NCI-H345 treated with DMSO at 0.1 percent for 48 hours (cell line): ENCODE measurements around the gene CFDP1.

ENCODE experiments used
- DNase-seq: peaks from one replicate; lab custom pipeline; 2025; ENCODE audit not compliant: unreplicated experiment; lab: John Stamatoyannopoulos, UW

The CFDP1 gene

DNA sequence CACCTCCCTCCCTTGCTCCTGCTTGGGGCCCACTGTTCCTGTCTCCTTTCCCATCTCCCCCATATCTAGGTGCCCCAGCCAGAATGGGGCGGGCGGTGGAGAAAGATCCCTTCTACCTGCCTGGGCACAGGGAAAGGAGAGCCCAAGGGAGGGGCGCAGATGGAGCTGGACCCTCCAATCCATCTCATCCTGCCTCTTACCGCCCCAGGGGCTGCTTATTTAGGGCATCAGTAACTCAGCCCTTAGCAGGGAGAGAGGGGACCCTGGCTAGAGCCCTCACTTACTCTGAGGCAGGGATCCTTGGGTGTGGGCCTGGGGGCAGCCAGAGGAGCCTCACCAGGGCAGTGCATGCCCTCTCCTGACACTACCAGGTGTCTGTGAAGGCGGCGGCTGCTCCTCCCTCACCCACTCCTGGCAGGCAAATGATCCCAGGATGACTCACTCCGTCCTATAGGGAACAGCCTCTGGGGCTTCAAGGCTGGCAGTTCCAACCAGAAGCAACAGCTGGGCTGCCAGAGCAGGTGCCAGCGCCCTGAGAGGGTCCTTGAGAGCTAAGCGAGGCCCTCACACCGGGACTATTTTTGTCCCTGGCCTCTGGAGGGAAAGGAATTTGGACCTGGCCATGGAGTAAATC is 165.6 kb downstream of the CFDP1 start:
- DNase-seq, result peak; percentile 52

DNA sequence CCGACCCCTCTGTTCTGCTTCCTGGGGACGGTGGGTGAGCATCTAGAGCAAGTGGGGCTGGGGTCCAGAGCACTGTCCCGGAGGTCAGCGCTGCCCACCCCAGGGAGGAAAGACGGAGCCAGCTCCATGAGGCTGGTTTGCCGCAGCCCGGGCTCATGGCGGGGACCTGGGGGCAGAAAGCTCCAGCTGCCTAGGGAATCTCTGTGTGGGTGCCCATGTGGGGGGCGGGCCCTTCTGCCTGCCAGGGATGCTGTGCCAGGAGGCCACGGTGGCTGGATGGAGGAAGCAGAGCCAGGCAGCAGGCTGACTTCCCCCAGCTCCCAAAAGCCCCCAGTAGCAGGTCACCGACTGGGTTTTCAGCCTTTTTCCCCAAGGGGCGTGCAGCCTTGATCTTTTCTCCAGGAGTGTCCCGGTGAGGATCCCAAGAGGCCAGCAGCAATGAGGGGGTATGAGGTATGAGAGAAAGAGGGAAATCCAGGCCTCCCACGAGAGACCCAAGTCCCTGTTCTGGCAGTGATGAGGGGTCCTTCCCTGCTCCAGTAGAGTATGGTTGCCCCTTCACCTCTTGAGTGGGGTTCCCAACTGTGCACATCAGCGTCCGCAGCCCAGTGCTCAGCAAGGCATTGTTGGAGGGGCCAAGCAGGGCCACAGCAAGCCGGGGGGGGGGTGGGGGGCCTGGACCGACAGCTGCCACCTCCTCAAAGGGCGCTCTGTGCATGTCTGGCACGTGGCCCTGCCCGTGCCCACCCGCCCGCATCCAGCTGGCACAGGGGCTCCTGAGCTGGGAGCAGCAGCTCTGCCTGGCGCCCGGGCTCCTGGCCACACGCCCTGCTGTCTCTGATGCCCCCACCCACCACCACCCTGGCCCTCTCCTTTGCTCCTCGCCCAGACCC is 166.3 kb downstream of the CFDP1 start:
- DNase-seq, result no peak

DNA sequence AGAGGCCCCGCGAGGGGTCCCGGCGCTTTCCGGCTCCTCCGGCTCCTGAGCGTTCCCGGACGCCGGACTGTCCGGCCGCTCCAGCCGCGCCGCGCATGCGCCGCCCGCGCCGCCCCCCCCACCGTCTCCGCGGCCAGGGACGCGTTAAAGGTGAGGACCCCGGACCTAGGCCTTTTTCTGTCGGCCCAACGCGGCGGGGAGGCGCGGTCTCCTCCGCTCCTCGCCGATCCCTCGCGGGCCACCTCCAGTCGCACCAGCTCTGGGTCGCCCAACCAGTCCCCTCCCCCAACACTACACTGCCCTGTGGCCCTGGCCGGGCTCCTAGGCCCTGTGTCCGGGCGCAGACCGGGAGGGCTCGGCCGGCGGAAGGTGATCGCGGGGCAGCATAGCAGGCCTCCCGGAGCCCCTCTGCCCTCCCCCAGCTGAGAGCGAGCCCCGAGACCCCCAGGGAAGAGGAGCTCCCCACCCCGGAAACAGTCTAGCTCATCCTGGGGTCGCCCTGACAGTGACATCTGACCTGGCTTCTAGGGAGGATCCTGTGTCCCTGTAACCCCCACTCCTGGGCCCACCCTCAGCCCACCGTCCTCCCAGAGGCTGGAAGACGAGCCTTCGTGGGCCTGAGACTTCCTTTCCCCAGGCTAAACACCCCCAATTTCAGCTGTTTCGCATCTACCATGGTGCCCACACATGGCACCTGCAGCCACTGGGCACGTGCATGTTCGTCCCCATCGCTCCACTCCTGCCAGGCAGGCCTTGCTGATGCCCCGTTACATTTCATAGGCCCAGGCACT is 167.2 kb downstream of the CFDP1 start:
- no peak for DNase-seq

DNA sequence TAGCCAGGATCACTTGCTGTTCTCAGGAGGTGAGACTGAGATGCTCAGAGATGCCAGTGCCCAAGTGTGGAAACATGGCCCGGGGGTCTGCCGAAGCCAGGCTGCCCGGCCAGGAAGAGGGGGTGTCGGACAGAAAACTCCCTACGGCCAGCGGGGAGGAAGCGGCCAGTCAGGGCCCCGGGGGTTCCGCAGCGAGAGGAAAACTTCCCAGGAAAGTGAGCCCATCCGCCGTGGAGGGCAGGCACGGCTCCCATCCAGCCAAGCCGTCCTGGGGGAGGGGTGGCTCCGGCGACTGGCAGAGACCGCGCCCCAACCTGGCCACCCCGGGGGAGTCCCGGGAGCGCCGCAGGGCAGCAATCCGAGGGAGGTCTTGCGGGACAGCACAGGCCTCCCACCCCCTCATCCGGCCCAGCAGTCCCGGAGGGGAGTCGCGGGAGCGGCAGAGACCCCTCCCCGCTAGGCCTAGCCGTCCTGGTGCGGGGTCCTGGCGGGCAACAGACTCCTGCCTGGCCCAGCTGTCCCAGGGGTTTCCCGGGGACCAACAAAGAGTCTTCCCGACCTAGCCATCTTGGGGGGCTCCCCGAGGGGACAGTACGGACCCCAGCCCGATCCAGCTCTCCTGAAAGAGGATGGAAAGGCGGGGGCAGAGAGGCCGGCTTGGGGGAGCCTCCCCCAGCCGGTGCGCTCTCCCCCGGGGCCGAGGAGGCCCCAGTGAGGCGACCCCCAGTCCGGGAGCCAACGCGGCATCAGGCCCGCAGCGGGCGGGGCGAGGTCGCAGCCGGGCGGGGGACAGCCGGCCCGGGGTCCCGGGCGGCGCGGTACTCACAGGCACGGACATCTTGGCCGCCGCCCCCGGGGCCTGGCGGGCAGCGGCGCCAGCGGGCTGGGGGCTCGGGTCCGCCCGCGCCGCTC is 168.0 kb downstream of the CFDP1 start:
- no peak for DNase-seq

DNA sequence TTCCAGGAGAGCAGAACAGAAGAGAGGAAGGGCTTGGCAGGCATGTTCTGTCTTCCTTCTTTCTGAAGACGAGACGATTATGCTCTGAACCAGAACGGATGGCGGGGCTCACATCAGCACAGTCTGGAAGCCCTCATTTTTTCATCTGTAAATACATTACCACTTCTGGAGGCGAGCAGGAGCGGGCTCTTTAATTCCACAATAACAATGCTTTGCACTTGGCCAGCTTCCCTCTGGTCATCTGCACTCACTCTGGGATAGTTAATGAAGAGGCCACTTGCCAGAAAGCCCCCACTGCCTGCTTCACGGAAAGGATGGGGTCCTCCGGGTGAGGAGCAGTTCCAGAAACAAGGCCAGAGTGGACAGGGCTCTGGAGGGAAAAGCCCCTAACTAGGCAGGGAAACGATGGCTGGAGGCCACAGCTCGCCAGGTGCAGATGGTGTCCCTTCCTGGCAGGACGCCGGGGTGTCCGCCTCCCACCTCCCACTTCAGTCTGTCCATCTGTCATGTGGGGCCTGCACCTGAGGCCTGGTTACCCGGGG is 168.8 kb downstream of the CFDP1 start:
- no peak for DNase-seq

DNA sequence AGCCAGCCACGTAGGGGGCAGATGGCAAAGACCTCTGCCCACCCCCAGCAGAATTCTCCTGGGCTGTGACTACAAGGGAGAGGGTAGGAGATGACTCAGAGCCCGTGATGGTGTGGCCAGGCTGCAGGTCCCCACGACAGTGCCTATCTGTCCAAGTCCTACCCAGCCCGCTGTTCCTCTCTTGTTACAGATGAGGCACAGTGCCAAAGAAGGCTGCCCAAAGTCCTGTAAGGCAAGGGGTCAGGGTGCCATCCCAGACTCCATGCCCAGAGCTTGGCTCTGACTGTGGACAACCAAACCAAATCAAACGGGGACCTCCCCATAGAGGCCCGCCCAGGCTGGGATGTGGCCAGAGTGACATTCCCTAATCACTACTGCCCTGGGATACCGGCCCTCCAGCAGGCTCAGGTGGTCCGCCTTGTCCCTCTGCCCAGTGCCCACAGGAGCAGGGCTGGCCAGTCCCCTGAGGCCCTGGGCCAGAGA is 169.3 kb downstream of the CFDP1 start:
- DNase-seq, result no peak

DNA sequence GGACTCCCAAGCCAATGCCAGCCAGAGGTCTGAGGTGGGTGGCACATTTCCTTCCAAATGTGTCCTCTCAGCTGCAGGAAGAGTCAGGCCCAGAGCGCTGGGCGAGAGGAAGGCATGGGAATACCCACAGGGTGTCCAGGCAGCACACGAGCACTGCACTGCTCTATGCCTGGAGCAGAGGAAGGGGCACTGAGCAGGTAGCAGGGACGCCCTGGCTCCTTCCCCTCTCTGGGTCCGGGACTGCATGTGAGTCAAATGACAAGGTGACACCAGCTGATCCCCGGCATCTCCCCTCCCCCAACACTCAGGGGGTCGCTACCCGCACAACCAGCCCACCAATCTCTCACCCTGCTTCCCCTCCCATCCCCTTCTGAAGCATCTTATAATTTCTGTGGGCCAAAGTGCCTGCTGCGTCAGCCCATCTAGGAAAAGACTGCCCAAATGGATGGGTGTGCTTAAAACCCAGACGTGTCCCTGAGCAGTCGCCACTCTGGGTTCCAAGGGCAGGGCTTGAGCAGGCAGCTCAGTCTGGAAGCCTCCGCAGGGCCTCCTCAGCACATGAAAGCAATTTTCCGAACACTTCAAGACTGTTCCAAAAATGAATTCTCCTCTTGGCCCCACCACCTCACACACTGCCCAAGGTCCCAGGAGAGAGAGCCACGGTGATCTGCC is 169.9 kb downstream of the CFDP1 start:
- DNase-seq, result no peak

DNA sequence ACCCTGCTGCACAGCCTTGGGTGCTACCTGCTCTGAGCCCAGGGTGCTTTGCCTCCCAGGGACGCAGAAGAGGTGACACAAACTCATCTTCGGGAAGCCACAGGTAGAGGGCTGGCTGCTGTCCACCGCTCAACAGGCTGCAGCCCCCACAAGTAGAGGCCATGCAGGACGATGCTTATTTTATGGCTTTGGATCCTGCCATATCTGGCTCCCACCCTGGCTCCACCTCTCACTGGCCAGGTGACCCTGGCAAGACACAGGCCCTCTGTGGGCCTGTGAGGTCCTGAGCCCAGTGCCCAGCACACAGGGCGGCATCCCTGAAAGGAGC is 170.5 kb downstream of the CFDP1 start:
- DNase-seq, result no peak

DNA sequence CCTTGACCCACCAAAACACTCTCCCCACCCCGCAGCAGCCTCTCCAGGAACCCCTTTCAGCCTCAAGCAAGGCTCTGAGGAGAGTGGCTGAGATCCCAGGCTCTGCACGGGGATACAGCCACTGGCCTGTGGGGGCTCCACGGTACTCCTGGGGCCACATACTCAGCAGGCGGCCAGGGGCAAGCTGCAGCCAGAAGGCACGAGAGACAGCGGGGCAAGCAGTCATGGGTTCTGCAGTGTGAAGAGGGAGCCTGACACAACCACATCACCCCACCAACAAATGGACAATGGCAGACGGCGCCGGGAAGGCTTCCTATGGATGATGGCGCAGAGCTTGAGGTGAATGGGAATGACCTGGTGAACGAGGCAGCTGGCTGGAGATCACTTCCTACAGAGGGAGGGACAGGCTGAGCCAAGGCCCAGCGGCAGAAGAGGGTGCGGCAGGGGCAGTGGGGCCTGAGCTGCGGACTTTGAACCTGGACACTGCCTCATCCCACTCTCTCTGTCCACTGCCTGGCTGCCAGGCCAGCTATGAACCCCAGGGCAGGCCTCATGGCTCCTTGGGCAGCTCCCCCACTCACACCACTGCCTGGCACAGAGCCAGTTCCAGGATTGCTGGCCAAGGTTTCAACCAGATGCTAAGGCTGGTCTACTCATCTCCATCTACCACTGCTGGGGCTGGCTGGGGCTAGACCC is 171.1 kb downstream of the CFDP1 start:
- no peak for DNase-seq

DNA sequence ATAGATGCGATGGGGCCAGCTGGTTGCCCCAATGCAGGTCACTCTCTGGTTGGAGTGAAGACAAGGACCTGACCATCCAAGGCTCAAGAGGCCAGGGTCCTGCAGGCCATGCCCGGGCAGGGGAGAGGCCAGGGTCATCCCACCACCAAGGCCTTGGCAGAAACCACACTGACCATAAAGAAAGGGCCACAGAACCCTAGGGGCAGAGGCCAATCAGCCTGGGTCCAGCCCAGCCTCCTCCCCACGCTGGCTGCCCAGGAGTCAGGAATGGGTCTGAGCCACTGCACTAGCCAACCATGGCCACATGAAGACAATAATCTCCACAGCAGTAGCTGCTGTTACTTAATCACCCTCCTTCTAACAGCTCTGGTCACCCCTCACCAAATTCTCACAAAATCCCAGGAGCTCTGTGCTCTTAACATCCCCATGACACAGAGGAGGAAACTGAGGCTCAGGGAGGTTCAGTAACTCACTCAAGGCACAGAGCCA is 171.7 kb downstream of the CFDP1 start:
- no peak for DNase-seq

DNA sequence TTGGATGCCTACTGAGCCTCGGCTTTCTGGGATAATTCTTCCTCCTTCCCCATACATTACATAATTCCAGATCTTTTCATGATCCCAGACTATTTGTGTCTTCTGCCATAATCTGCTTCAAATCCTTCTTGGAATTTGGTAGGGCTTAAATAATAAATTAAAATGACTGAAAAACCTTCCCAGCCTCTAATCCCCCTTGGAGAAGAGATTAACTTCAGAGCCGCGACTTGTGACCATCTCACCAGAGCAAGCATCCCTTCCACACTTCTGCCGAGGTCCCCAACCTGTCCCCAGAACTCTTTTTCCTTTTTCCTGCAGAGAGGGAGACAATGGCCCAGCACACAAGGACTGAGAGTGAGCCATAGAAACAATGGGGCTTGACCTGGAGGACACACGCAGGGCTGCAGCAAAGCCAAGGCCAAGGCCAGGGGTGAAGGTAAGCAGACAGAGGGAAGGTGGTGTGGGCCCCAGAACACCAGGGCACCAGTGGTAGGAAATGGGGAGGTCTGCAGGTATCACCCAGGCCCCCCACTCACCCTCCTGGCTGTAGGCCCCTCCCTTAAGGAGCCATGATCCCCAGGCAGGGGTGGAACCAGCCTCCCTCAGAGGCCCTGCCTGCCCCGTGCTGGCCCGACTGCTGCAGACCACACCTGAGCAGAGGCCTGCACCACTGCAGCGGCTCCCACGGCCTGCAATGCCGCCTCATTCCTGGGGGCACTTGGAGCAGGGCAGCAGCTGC is 172.3 kb downstream of the CFDP1 start:
- no peak for DNase-seq

DNA sequence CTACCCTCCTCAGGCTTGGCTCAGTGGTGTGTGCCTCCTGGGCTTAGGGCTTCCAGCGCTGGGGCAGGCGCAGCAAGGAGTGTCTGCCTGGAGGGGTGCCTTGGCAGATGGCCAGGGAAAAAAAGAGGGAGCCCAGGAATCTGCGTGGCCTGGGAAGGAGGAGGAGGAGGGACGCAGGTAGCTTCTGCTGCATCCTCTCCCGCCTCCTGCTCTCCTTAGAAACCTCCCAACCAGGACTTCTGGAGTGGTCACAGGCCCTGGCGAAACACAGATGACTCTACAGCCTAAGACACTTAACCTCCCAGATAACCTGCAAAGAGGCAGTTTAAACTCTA is 174.5 kb downstream of the CFDP1 start:
- no peak for DNase-seq

DNA sequence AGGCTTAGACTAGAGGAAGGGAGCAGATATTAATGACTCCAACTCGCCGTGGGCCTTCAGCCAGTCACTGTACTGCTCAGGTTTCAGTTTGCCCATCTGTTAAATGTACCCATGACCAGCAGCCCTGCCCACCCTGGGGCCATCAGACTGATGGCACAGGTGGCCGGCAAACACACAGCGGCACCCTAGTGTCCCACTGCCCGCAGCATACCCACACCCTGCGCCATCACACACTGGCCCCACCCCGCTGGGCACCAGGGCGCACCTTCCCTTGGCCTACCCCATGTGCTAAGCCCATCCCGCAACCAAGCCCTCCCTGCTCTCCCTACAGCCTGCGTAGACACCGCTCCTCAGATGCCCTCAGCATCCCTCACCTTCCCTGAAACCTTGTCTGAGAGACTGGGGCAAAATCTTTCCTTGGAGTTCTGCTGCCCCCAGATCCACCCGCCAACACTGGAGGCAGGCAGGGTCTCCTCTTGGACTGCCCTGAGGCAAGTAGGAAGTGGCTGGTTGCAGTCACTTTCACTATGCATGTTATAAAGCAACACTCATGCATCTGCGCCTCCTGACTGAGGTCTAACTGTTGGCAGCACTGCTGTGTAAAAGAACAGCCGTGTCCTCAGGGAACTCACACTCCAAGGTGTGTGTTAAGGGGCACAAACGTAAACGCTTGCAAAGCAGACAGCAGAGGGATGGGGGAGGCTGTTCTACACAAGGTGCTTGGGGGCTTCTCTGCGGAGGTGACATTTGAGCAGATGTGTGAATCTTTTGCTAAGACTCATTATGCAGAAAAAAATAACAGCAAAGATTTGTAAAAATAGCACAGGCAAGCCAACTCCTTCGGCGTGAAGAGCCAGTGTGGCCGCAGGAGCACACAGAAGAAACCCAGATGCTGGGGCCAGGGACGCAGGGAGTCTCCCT is 175.2 kb downstream of the CFDP1 start:
- no peak for DNase-seq

DNA sequence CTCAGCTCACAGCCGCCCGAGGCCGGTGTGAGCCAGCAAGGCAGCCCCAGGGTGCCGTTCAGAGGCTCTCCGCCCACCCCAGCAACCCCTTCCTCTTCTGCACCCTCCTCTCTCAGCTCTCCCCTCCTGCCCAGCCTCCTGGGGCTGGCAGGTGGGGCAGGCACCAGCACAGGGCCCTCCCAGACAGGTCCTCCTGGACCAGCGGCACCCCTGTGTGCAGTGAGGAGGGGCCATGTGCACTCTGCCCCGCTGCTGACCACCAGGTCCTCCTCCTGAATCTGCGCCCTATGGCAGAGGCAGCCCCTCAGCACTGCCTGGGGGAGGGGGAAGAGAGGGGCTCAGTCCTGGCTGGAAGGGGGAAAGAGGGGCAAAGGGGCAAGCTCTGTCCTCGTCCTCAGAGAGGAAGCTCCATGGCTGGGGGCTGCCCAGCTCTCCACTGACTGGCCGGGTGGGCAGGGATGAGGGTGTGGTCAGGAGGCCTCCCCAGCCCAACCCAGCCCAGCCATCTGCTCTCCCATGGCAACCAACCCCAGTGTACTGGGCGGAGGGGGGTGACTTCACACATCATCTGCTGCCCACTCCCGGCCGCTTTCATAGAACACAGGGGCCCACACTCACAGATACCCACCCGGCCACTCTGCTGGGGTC is 176.5 kb downstream of the CFDP1 start:
- no peak for DNase-seq

DNA sequence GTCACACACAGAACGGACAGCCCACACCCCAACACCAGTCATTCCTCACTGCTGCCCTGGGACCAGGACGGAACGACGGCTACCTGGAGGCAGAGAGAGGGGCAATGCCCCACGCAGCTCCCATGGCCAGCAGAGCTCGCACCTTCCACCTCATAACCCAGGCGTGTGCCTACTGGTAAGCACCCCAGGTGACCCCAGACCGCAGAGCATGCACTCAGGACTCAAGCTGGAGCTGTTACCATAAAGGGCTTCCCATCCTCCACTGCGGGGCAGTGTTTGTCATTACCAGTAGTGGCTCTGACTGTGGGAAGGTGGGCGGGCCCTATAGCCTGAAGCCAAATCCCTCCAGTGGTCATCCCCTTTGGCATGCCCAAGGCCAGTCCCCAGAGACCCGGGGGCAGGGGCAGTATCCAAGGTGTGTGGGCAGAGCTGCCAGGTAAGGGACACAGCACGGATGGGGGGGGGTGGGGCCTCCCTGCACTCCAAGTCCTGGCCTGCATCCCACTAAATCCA is 177.2 kb downstream of the CFDP1 start:
- DNase-seq, result no peak

DNA sequence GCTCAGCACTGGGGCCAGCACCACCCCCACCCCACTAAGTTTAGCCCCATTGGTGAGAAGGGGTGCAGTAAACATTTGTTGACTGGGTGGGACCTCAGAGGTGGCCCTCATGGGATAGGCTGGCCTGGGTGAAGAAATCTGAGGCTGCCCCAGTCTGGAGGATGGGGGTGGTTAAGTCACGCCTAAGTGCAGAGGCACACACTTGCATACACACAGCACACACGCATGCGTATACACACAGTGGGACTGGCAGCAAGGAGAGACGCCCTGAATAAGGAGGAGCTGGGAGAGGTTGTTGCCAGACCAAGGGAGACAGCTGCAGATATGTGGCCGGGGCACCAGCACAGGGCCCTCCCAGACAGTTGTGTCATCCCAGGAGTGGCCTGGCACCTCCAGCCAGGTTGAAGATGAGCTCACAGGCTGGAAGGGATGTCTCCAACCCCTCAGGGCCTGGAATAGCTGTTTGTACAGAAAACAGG is 178.9 kb downstream of the CFDP1 start:
- DNase-seq, result no peak
